ENCODE measurements around the gene PCYT2.
A peak's percentile ranks its signal among the peaks of the same experiment; 100 is the strongest.
"Not testable (repeated sequence)": the region's sequence is repeated elsewhere in the genome, so short reads cannot be mapped to it uniquely, and the experiment has no call there.

PCYT2 gene

GRCh38 chr17:81927152-81927652 is 16.0 kb upstream of the PCYT2 start:
- no peak for DNase-seq (ENCODE audit: low read depth)

- peak; percentile 59 for DNase-seq (ENCODE audit: low read depth)
These were observed 15.4 kb upstream of the PCYT2 start for GRCh38 chr17:81926451-81927151.

GRCh38 chr17:81925860-81926450 is 14.8 kb upstream of the PCYT2 start:
- DNase-seq (ENCODE audit: low read depth) = no peak

- DNase-seq (ENCODE audit: low read depth) = no peak
These were observed 13.6 kb upstream of the PCYT2 start for GRCh38 chr17:81924557-81925532.

- DNase-seq (ENCODE audit: low read depth) = no peak
These were observed 12.4 kb upstream of the PCYT2 start for GRCh38 chr17:81923302-81924260.

- DNase-seq (ENCODE audit: low read depth) = no peak
These were observed 11.5 kb upstream of the PCYT2 start for GRCh38 chr17:81922566-81923301.

- DNase-seq (ENCODE audit: low read depth) = no peak
These were observed 10.9 kb upstream of the PCYT2 start for GRCh38 chr17:81921996-81922565.

- no peak for DNase-seq (ENCODE audit: low read depth)
These were observed 10.3 kb upstream of the PCYT2 start for GRCh38 chr17:81921537-81921862.

- DNase-seq (ENCODE audit: low read depth) = no peak
These were observed 9.7 kb upstream of the PCYT2 start for GRCh38 chr17:81920612-81921536.

GRCh38 chr17:81918832-81919545 is 7.8 kb upstream of the PCYT2 start:
- DNase-seq (ENCODE audit: low read depth) = no peak

- not testable (repeated sequence) for DNase-seq (ENCODE audit: low read depth)
These were observed 7.1 kb upstream of the PCYT2 start for GRCh38 chr17:81918333-81918669.

- DNase-seq (ENCODE audit: low read depth) = peak; percentile 79
These were observed 6.5 kb upstream of the PCYT2 start, which contains the start of gene SIRT7 for GRCh38 chr17:81917565-81918332. TSS of gene SIRT7 (minus strand) at chr17:81918176. CDS start at chr17:81918131, 45 bp downstream.

GRCh38 chr17:81916234-81917001 is 5.2 kb upstream of the PCYT2 start:
- no peak for DNase-seq (ENCODE audit: low read depth)

- DNase-seq (ENCODE audit: low read depth) = no peak
These were observed 4.1 kb upstream of the PCYT2 start for GRCh38 chr17:81915331-81915730.

GRCh38 chr17:81914103-81914850 is 3.1 kb upstream of the PCYT2 start:
- DNase-seq (ENCODE audit: low read depth) = no peak

- DNase-seq (ENCODE audit: low read depth) = no peak
These were observed 2.3 kb upstream of the PCYT2 start for GRCh38 chr17:81913394-81914102.

Data from activated T-cell treated with anti-CD3 and anti-CD28 coated beads for 48 hours (primary cell).